OCI-LY7 (cell line): ENCODE results near the gene SLC8A1. TPM values are rescaled to one million over a fixed set of nuclear protein-coding genes. Genes with fewer than 3 reads are reported as not detected.

ENCODE experiments used
- BruUV-seq: library from RNA; stranded (reverse); fragments of 400-500 nt; replicated peaks from 2 replicates; lab custom pipeline; 2021; lab: Mats Ljungman, UMichigan
- CTCF ChIA-PET: fragments of 300-600 bp; sonication (Branson Sonifier 250); formaldehyde crosslinking; loops from one replicate; lab custom pipeline; 2022; ENCODE audit warnings: antibody characterized with exemption; ENCODE audit not compliant: unreplicated experiment; lab: Charles Lee
- POLR2A ChIA-PET: fragments of 300-600 bp; sonication (Branson Sonifier 250); formaldehyde crosslinking; loops from one replicate; lab custom pipeline; 2022; ENCODE audit warnings: antibody characterized with exemption; lab: Charles Lee
- DNase-seq: peaks from one replicate; pipeline ENCODE4 v3.0.0-alpha.2; 2015; ENCODE audit warnings: low spot score
- H2AFZ ChIP-seq: fragments of 200-600 bp; sonication (generic), shearing (Covaris generic); 2 replicates; pipeline ENCODE4 v1.6.1; 2014; ENCODE audit warnings: mild to moderate bottlenecking, antibody characterized with exemption, low read length, moderate library complexity
- H3K27ac ChIP-seq: fragments of 200-600 bp; sonication (generic); 2 replicates; pipeline ENCODE4 v1.5.1; 2014; ENCODE audit warnings: mixed run types, low read depth, mild to moderate bottlenecking, moderate library complexity, low read length, inconsistent platforms; ENCODE audit not compliant: poor library complexity, severe bottlenecking
- H3K36me3 ChIP-seq: fragments of 200-600 bp; sonication (generic); 2 replicates; pipeline ENCODE4 v1.6.1; 2014; ENCODE audit warnings: mild to moderate bottlenecking, antibody characterized with exemption, low read length, moderate library complexity, mixed read lengths; ENCODE audit not compliant: insufficient read depth
- H3K4me1 ChIP-seq: fragments of 200-600 bp; sonication (generic); 2 replicates; pipeline ENCODE4 v1.5.1; 2014; ENCODE audit warnings: mild to moderate bottlenecking, low read length; ENCODE audit not compliant: insufficient read depth, poor library complexity, severe bottlenecking
- H3K4me2 ChIP-seq: fragments of 200-600 bp; sonication (generic); 2 replicates; pipeline ENCODE4 v1.6.1; 2014; ENCODE audit warnings: mild to moderate bottlenecking, low read length
- H3K4me3 ChIP-seq: fragments of 200-600 bp; sonication (generic); 2 replicates; pipeline ENCODE4 v1.5.1; 2014; ENCODE audit warnings: mild to moderate bottlenecking, low read depth, low read length; ENCODE audit not compliant: poor library complexity, severe bottlenecking
- H3K79me2 ChIP-seq: fragments of 200-600 bp; sonication (generic); 2 replicates; pipeline ENCODE4 v1.6.1; 2016; ENCODE audit warnings: low read depth, mild to moderate bottlenecking, low read length, moderate library complexity, mixed read lengths; ENCODE audit not compliant: insufficient read depth
- H3K9me2 ChIP-seq: fragments of 200-600 bp; sonication (generic); 2 replicates; pipeline ENCODE4 v1.6.1; 2016; ENCODE audit warnings: mild to moderate bottlenecking, low read length, mixed read lengths; ENCODE audit not compliant: insufficient read depth
- H3K9me3 ChIP-seq: fragments of 200-600 bp; sonication (generic); 2 replicates; pipeline ENCODE4 v1.6.1; 2014; ENCODE audit warnings: mild to moderate bottlenecking, mixed run types, low read length, mixed read lengths
- H4K20me1 ChIP-seq: fragments of 200-600 bp; sonication (generic); 2 replicates; pipeline ENCODE4 v1.6.1; 2014; ENCODE audit warnings: mild to moderate bottlenecking, antibody characterized with exemption, low read length, moderate library complexity, mixed read lengths; ENCODE audit not compliant: insufficient read depth
- CTCF ChIP-seq: fragments of 200-600 bp; sonication (generic); conservative IDR thresholded peaks from 2 replicates; pipeline ENCODE4 v1.5.1; 2014; ENCODE audit warnings: mild to moderate bottlenecking, antibody characterized with exemption, low read length, moderate library complexity, mixed read lengths
- EZH2phosphoT487 ChIP-seq: fragments of 200-600 bp; sonication (generic); IDR thresholded peaks from 2 replicates; pipeline ENCODE4 v1.6.1; 2018; ENCODE audit warnings: low read depth, borderline replicate concordance, mild to moderate bottlenecking, mixed run types, antibody characterized with exemption, low read length, moderate library complexity, mixed read lengths
- intact Hi-C: fragments of 100-400 bp; cut with micrococcal nuclease; formaldehyde crosslinking; loops from one replicate; pipeline ENCODE4 v1.10.0; 2022; ENCODE audit not compliant: unreplicated experiment
- total RNA-seq, 2 experiments: library from RNA; depleted of rRNA in 1 of 2; stranded (reverse); fragments of >200 nt in 1 of 2; shearing (Covaris generic) in 1 of 2; gene quantifications; 2 replicates each; pipeline ENCODE4 v1.2.3, GENCODE V29; 2014 to 2022

Gene SLC8A1
- total RNA-seq, 2 experiments from 2014 or later = 3.6 to 7.3 TPM

- BruUV-seq = no TSS peak
- no peaks in the 10 kb centered on the region for H3K36me3 ChIP-seq
Measured at GRCh38 chr2:40193670-40194026, 258.2 kb downstream of the SLC8A1 start.

GRCh38 chr2:40192864-40193669, 258.8 kb downstream of the SLC8A1 start:
- Histone ChIP-seq H3K4me2 (no peak overlapping the region), H3K4me1 (no peaks in the 10 kb centered on the region), H2AFZ (no peak overlapping the region), H3K4me3 (no peak overlapping the region), H3K27ac (no peak overlapping the region), H3K9me2 (no peaks in the 10 kb centered on the region), H3K36me3 (no peaks in the 10 kb centered on the region), H3K79me2 (no peaks in the 10 kb centered on the region), H4K20me1 (no peaks in the 10 kb centered on the region), H3K9me3 (no peaks in the 10 kb centered on the region)
- DNase-seq = no peak
- intact Hi-C loops = no loop called here
- TF ChIP-seq EZH2phosphoT487 = no peak
- no peak for TF ChIP-seq CTCF
- no TSS peak for BruUV-seq
- ChIA-PET CTCF (no interaction called here), POLR2A (interaction anchor here (1.0 to 1.1 kb wide), 2 partner anchors 19 to 345 kb away, joined by 3 to 6 read pairs; no protein-coding TSS in a partner anchor)

More at GRCh38 chr2:40193670-40194026, 258.2 kb downstream of the SLC8A1 start:
- Histone ChIP-seq H3K9me3 (no peaks in the 10 kb centered on the region), H3K4me1 (no peaks in the 10 kb centered on the region), H3K4me2 (no peak overlapping the region), H3K27ac (no peak overlapping the region), H2AFZ (no peak overlapping the region), H3K4me3 (no peak overlapping the region), H3K79me2 (no peaks in the 10 kb centered on the region), H4K20me1 (no peaks in the 10 kb centered on the region), H3K9me2 (no peaks in the 10 kb centered on the region)
- POLR2A ChIA-PET = interaction anchor here (1.1 kb wide), 1 partner anchor 345 kb away, joined by 3 read pairs; no protein-coding TSS in a partner anchor
- no peak for TF ChIP-seq CTCF
- TF ChIP-seq EZH2phosphoT487 = no peak
- DNase-seq = no peak
- CTCF ChIA-PET = no interaction called here
- intact Hi-C loops = no loop called here

- no peak overlapping the region for H2AFZ ChIP-seq
- H3K9me3 ChIP-seq = no peaks in the 10 kb centered on the region
- H3K9me2 ChIP-seq = no peaks in the 10 kb centered on the region
- ChIA-PET POLR2A (interaction anchor here (0.7 to 1.3 kb wide), 2 partner anchors 9 to 26 kb away, joined by 4 to 5 read pairs; no protein-coding TSS in a partner anchor), CTCF (no interaction called here)
- no peaks in the 10 kb centered on the region for H3K4me1 ChIP-seq
- BruUV-seq = no TSS peak
- no peak overlapping the region for H3K27ac ChIP-seq
- intact Hi-C loops = no loop called here
- TF ChIP-seq CTCF = no peak
- TF ChIP-seq EZH2phosphoT487 = no peak
- H3K36me3 ChIP-seq = no peaks in the 10 kb centered on the region
- no peaks in the 10 kb centered on the region for H4K20me1 ChIP-seq
- DNase-seq = no peak
- no peak overlapping the region for H3K4me3 ChIP-seq
- H3K79me2 ChIP-seq = no peaks in the 10 kb centered on the region
- no peak overlapping the region for H3K4me2 ChIP-seq
Measured at GRCh38 chr2:40190457-40190856, 261.4 kb downstream of the SLC8A1 start.
